ENCODE data around the gene CSTF2. TPM values are rescaled to one million over a fixed set of nuclear protein-coding genes. Genes with fewer than 3 reads are reported as not detected.
"Not testable (repeated sequence)": the region's sequence is repeated elsewhere in the genome, so short reads cannot be mapped to it uniquely, and the experiment has no call there.

The CSTF2 gene
- polyA plus RNA-seq (2011; rRNA removed) (20.4 and 21.4 TPM in 2 replicates), polyA minus RNA-seq (2011; rRNA and poly(A)+ RNA removed) (7.3 and 13.0 TPM in 2 replicates)

GRCh38 chrX:100819837-100820666, at the start of gene CSTF2:
Gene CSTF2, plus strand, starts transcription at chrX:100820391. Its CDS starts 26 bp downstream, at chrX:100820417.
- 0 out of 2 replicates have a peak, but pooled peaks have one; percentile 9 for TF ChIP-seq CTCF (IDR thresholded peaks at IDR 0.05; ENCODE audit: insufficient read depth, low read depth, low read length)
- CTCF ChIA-PET: no interaction called here
- no peaks in the 10 kb centered on the region for H3K27me3 ChIP-seq (ENCODE audit: control insufficient read depth, insufficient read depth, low read length)

GRCh38 chrX:100796371-100796770, 23.8 kb upstream of the CSTF2 start:
- DNase-seq (ENCODE audit: low read depth); H3K36me3 ChIP-seq (ENCODE audit: control insufficient read depth, insufficient read depth, low read length); H3K27me3 ChIP-seq (ENCODE audit: control insufficient read depth, insufficient read depth, low read length); H3K4me3 ChIP-seq (ENCODE audit: low read depth, low read length); CTCF ChIA-PET; POLR2A ChIA-PET: not testable (repeated sequence)

More at GRCh38 chrX:100819837-100820666, at the start of gene CSTF2:
- peak within 1 kb of the TSS; percentile 62 for H3K4me3 ChIP-seq (ENCODE audit: low read depth, low read length)
- POLR2A ChIA-PET: no interaction called here
- peak; percentile 19 for DNase-seq (ENCODE audit: low read depth)
- 0 out of 2 replicates have a peak, but pooled peaks cover 2% of the 10 kb centered on the region for H3K36me3 ChIP-seq (ENCODE audit: control insufficient read depth, insufficient read depth, low read length)

- DNase-seq (ENCODE audit: low read depth): no peak
- Histone ChIP-seq H3K36me3 (ENCODE audit: control insufficient read depth, insufficient read depth, low read length) (no peaks in the 10 kb centered on the region), H3K27me3 (ENCODE audit: control insufficient read depth, insufficient read depth, low read length) (no peaks in the 10 kb centered on the region), H3K4me3 (ENCODE audit: low read depth, low read length) (no peak overlapping the region)
- no peak for TF ChIP-seq CTCF (IDR thresholded peaks at IDR 0.05; ENCODE audit: insufficient read depth, low read depth, low read length)
- CTCF ChIA-PET: no interaction called here
- POLR2A ChIA-PET: no interaction called here
Observed at GRCh38 chrX:100797359-100797758, 22.8 kb upstream of the CSTF2 start.

GRCh38 chrX:100798484-100799214, 21.5 kb upstream of the CSTF2 start:
- H3K27me3 ChIP-seq (ENCODE audit: control insufficient read depth, insufficient read depth, low read length): no peaks in the 10 kb centered on the region
- CTCF ChIA-PET: no interaction called here
- no peaks in the 10 kb centered on the region for H3K36me3 ChIP-seq (ENCODE audit: control insufficient read depth, insufficient read depth, low read length)
- no peak for TF ChIP-seq CTCF (IDR thresholded peaks at IDR 0.05; ENCODE audit: insufficient read depth, low read depth, low read length)
- H3K4me3 ChIP-seq (ENCODE audit: low read depth, low read length): no peak overlapping the region
- DNase-seq (ENCODE audit: low read depth): no peak
- POLR2A ChIA-PET: no interaction called here

- no peak for DNase-seq (ENCODE audit: low read depth)
- Histone ChIP-seq H3K4me3 (ENCODE audit: low read depth, low read length) (no peak overlapping the region), H3K27me3 (ENCODE audit: control insufficient read depth, insufficient read depth, low read length) (no peaks in the 10 kb centered on the region), H3K36me3 (ENCODE audit: control insufficient read depth, insufficient read depth, low read length) (no peaks in the 10 kb centered on the region)
- no peak for TF ChIP-seq CTCF (IDR thresholded peaks at IDR 0.05; ENCODE audit: insufficient read depth, low read depth, low read length)
- CTCF ChIA-PET: no interaction called here
- POLR2A ChIA-PET: no interaction called here
Observed at GRCh38 chrX:100802843-100803242, 17.3 kb upstream of the CSTF2 start.

All from BJ (cell line).